Parathyroid adenoma (tissue), 2 donors: ENCODE data around the gene C1orf87.
"Not testable (repeated sequence)": the region's sequence is repeated elsewhere in the genome, so short reads cannot be mapped to it uniquely, and the experiment has no call there.

Experiments used
- H2AFZ ChIP-seq: fragments of 300-600 bp; sonication (generic); one replicate; pipeline ENCODE4 v1.7.0; 2017; ENCODE audit warnings: antibody characterized with exemption, mild to moderate bottlenecking
- H3K27ac ChIP-seq: fragments of 300-600 bp; sonication (generic); one replicate; pipeline ENCODE4 v1.7.0; 2017
- H3K27me3 ChIP-seq: fragments of 300-600 bp; sonication (generic); one replicate; pipeline ENCODE4 v1.7.0; 2017; ENCODE audit warnings: low read length; ENCODE audit not compliant: control insufficient read depth, insufficient read depth
- H3K36me3 ChIP-seq: fragments of 300-600 bp; sonication (generic); one replicate; pipeline ENCODE4 v1.7.0; 2017; ENCODE audit warnings: low read length; ENCODE audit not compliant: control insufficient read depth, insufficient read depth
- H3K4me1 ChIP-seq: fragments of 300-600 bp; sonication (generic); one replicate; pipeline ENCODE4 v1.7.0; 2017; ENCODE audit warnings: control low read depth
- H3K4me2 ChIP-seq: fragments of 300-600 bp; sonication (generic); one replicate; pipeline ENCODE4 v1.7.0; 2017; ENCODE audit warnings: low read length
- H3K4me3 ChIP-seq: fragments of 300-600 bp; sonication (generic); one replicate; pipeline ENCODE4 v1.7.0; 2017; ENCODE audit warnings: low read depth, low read length
- H3K79me2 ChIP-seq: fragments of 300-600 bp; sonication (generic); one replicate; pipeline ENCODE4 v1.7.0; 2017; ENCODE audit warnings: control low read depth
- H3K9ac ChIP-seq: fragments of 300-600 bp; sonication (generic); one replicate; pipeline ENCODE4 v1.7.0; 2017; ENCODE audit warnings: mild to moderate bottlenecking
- H3K9me3 ChIP-seq: fragments of 300-600 bp; sonication (generic); one replicate; pipeline ENCODE4 v1.7.0; 2017; ENCODE audit warnings: low read length; ENCODE audit not compliant: control insufficient read depth
- TF ChIP-seq, protein P1 (sequence below): fragments of 300-600 bp; sonication (generic); IDR thresholded peaks from one replicate; pipeline ENCODE4 v1.7.0; 2017; ENCODE audit warnings: antibody characterized with exemption, mild to moderate bottlenecking
- donor health status: primary hyperparathyroidism.

C1orf87 gene

DNA sequence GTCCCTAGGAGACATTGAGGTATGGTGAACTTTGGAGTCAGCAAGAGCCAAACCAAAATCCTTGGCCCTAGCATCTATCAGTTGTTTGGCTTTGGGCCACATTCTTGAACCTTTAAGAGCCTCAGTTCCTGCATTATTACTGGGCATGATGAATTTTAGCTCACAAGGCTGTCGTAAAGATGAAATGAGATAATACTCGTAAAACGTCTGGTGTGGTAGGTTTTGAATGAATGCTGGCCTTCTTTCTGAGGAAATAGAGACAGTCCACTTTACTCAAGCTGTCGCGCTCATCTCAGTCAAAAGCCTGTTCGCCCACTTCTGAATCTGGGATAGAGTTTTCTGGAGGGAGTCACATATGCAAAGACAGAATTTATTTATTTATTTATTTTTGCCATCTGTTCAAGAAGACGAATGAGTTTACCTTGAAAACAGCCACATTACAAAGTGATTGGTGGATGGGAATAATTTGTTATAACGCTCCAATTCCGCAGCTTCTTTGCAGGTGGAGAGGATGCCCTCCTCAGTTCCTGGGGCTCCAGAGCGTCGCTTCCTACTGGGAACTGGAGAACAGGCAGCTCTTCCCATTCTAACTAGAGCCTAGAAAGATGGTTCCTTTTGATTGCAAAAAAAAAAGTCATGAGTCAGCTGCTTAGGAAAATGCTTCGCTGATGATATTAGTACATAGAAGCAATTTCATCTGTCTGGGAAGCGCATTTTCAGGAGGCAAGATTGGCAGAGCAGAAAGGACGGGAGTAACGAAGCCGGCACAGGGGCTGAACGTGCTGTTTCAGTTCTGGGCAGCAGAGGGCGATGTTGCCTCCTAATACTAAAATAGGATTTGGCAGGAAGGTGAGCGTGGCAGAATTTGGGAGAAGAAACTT lies 97.1 kb downstream of the C1orf87 start:
- H3K27ac ChIP-seq, result no peak overlapping the region
- H3K4me2 ChIP-seq, result no peak overlapping the region
- no peaks in the 10 kb centered on the region for H3K4me1 ChIP-seq
- H3K4me3 ChIP-seq, result no peak overlapping the region
- H3K27me3 ChIP-seq, result no peaks in the 10 kb centered on the region
- peak overlapping the region; percentile 55 for H2AFZ ChIP-seq
- TF ChIP-seq, protein P1, sequence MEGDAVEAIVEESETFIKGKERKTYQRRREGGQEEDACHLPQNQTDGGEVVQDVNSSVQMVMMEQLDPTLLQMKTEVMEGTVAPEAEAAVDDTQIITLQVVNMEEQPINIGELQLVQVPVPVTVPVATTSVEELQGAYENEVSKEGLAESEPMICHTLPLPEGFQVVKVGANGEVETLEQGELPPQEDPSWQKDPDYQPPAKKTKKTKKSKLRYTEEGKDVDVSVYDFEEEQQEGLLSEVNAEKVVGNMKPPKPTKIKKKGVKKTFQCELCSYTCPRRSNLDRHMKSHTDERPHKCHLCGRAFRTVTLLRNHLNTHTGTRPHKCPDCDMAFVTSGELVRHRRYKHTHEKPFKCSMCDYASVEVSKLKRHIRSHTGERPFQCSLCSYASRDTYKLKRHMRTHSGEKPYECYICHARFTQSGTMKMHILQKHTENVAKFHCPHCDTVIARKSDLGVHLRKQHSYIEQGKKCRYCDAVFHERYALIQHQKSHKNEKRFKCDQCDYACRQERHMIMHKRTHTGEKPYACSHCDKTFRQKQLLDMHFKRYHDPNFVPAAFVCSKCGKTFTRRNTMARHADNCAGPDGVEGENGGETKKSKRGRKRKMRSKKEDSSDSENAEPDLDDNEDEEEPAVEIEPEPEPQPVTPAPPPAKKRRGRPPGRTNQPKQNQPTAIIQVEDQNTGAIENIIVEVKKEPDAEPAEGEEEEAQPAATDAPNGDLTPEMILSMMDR, result peak; percentile 75
- H3K9ac ChIP-seq, result no peak overlapping the region
- H3K79me2 ChIP-seq, result no peaks in the 10 kb centered on the region
- H3K36me3 ChIP-seq, result no peaks in the 10 kb centered on the region
- H3K9me3 ChIP-seq, result no peaks in the 10 kb centered on the region

DNA sequence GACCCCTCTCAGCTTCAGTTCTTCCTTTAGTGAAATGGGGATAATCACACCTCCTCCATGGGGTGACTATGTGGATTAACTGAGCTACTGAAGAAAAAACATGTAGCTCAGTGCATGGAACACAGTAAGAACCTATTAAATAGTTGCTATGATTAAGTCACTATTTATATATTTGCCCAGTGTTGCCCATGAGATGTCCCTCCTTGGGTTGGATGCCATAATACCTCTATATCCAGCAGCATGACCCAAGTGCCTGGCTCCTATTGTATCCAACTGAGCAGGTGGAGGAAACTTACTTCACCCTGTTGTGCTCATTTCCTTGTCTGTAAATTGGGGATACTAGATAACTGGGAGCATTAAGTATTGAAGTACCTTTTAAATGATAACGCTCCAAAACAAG lies 99.9 kb downstream of the C1orf87 start:
- Histone ChIP-seq H3K4me3 (no peak overlapping the region), H3K9ac (no peak overlapping the region), H3K36me3 (no peaks in the 10 kb centered on the region), H3K4me1 (no peaks in the 10 kb centered on the region), H2AFZ (no peak overlapping the region), H3K27me3 (no peaks in the 10 kb centered on the region), H3K9me3 (no peaks in the 10 kb centered on the region), H3K4me2 (no peak overlapping the region), H3K27ac (no peak overlapping the region), H3K79me2 (no peaks in the 10 kb centered on the region)
- TF ChIP-seq, protein P1, result no peak

DNA sequence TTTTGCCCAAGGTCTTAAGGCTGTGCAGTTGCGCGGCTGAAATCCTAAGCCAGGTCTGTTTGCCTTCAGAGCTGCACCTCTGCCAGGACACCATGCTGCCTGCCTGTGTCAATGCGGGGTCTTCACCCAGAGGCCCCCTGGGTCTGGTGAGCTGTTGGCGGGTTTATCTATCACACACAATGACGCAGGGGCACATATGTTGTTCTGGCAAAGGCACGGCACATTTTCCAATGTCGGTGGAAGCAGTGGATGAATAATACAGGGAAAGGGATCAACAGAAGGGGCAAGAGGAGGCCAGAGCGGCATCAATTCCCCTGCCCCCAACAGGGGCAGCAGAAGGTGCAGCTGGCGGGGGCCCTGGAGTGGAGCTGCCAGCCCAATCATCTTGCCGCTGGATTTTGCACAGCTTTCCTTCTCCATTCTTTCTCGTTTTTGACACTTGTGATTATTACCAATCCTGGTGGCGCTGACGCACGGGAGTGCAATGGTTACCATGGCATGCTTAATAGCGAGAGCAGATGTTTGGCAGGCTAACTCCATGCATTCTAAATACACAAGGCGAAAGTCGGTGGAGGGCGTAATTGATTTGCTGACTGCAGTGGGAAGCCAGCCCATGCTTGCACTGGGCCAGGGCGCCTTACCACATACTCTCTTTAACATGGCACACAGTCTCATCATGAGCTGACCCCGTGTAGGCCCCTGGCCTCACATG lies 101.2 kb downstream of the C1orf87 start:
- no peaks in the 10 kb centered on the region for H3K27me3 ChIP-seq
- no peak overlapping the region for H3K4me2 ChIP-seq
- H3K4me3 ChIP-seq, result no peak overlapping the region
- no peaks in the 10 kb centered on the region for H3K4me1 ChIP-seq
- H3K9me3 ChIP-seq, result no peaks in the 10 kb centered on the region
- no peak overlapping the region for H2AFZ ChIP-seq
- no peaks in the 10 kb centered on the region for H3K79me2 ChIP-seq
- TF ChIP-seq, protein P1, result no peak
- H3K27ac ChIP-seq, result no peak overlapping the region
- H3K36me3 ChIP-seq, result no peaks in the 10 kb centered on the region
- H3K9ac ChIP-seq, result no peak overlapping the region

DNA sequence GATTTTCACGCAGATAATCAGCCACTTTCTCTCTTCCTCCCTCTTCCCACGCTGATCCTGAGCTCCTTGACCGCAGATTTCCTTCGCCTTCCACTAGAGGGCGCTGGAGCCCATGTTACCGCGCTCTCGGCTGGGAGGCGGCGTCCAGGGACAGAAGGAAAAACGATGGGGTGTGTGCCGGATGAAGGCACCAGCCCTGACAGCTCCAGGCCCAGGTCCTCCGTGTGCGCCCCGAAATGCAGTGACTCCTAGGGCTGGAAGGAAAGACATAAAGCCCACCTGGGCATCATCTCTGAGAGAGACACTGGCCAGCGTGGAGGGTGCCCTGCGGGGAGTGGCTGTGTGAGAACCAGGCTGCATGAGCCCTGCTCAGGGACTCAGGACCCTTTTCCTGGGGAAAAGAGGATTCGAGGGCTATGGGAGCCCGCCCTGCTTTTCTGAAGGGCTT lies 102.1 kb downstream of the C1orf87 start:
- Histone ChIP-seq H3K27ac (no peak overlapping the region), H3K36me3 (no peaks in the 10 kb centered on the region), H3K9me3 (no peaks in the 10 kb centered on the region), H3K4me2 (no peak overlapping the region), H3K79me2 (no peaks in the 10 kb centered on the region), H3K27me3 (no peaks in the 10 kb centered on the region), H3K4me3 (no peak overlapping the region), H3K4me1 (no peaks in the 10 kb centered on the region), H2AFZ (peak overlapping the region; percentile 17), H3K9ac (no peak overlapping the region)
- TF ChIP-seq, protein P1, result peak; percentile 64

DNA sequence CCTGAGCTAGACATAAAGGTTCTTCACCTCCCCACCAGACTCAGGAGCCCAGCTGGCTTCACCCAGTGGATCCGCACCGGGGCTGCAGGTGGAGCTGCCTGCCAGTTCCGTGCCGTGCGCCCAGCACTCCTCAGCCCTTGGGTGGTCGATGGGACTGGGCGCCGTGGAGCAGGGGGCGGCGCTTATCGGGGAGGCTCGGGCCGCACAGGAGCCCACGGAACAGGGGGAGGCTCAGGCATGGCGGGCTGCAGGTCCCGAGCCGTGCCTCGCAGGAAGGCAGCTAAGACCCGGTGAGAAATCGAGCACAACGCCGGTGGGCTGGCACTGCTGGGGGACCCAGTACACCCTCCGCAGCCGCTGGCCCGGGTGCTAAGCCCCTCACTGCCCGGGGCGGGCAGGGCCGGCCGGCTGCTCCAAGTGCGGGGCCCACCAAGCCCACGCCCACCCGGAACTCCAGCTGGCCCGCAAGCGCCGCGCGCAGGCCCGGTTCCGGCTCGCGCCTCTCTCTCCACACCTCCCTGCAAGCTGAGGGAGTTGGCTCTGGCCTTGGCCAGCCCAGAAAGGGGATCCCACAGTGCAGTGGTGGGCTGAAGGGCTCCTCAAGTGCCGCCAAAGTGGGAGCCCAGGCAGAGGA lies 103.9 kb downstream of the C1orf87 start:
- not testable (repeated sequence) for H3K4me3 ChIP-seq, H3K27ac ChIP-seq, H3K4me1 ChIP-seq, H2AFZ ChIP-seq, H3K27me3 ChIP-seq, H3K4me2 ChIP-seq, H3K9ac ChIP-seq, H3K79me2 ChIP-seq, H3K36me3 ChIP-seq, H3K9me3 ChIP-seq

DNA sequence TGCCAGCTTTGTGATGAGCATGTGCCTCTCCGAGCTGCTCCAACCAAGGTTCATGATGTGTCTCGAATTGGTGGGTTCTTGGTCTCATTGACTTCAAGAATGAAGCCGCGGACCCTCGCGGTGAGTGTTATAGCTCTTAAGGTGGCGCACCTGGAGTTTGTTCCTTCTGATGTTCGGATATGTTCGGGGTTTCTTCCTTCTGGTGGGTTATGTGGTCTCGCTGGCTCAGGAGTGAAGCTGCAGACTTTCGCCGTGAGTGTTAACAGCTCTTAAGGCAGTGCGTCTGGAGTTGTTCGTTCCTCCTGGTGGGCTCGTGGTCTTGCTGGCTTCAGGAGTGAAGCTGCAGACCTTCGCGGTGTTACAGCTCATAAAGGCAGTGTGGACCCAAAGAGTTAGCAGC lies 104.8 kb downstream of the C1orf87 start:
- not testable (repeated sequence) for H3K4me2 ChIP-seq, H3K9me3 ChIP-seq, H3K4me1 ChIP-seq, H3K27ac ChIP-seq, H2AFZ ChIP-seq, H3K36me3 ChIP-seq, H3K79me2 ChIP-seq, H3K4me3 ChIP-seq, H3K27me3 ChIP-seq, H3K9ac ChIP-seq
